GM19023 (cell line): ENCODE data around the gene LANCL1.
A peak's percentile ranks its signal among the peaks of the same experiment; 100 is the strongest.

Source experiments
- ATAC-seq: cut with Tn5 transposase; IDR thresholded peaks from one replicate; pipeline ENCODE4 v1.9.1; 2021; ENCODE audit warnings: mild to moderate bottlenecking, moderate library complexity; ENCODE audit not compliant: unreplicated experiment

Gene LANCL1

GRCh38 chr2:210476194-210477128, at the start of gene LANCL1:
TSS of gene LANCL1 (minus strand) at chr2:210476759. CDS start at chr2:210476396, 363 bp downstream.
- ATAC-seq, result peak; percentile 100

- ATAC-seq, result no peak
Observed at GRCh38 chr2:210524533-210524932, 48.0 kb upstream of the LANCL1 start.

- ATAC-seq, result no peak
Observed at GRCh38 chr2:210523650-210524289, 47.2 kb upstream of the LANCL1 start.

GRCh38 chr2:210522399-210522798, 45.8 kb upstream of the LANCL1 start:
- no peak for ATAC-seq

- no peak for ATAC-seq
Observed at GRCh38 chr2:210519594-210519993, 43.0 kb upstream of the LANCL1 start.

- ATAC-seq, result no peak
Observed at GRCh38 chr2:210517264-210517663, 40.7 kb upstream of the LANCL1 start.

GRCh38 chr2:210515911-210516310, 39.4 kb upstream of the LANCL1 start:
- no peak for ATAC-seq

GRCh38 chr2:210503725-210504191, 27.2 kb upstream of the LANCL1 start:
- no peak for ATAC-seq

GRCh38 chr2:210503001-210503623, 26.6 kb upstream of the LANCL1 start:
- ATAC-seq, result peak; percentile 87

- ATAC-seq, result no peak
Observed at GRCh38 chr2:210496512-210496911, 20.0 kb upstream of the LANCL1 start.

GRCh38 chr2:210493528-210493927, 17.0 kb upstream of the LANCL1 start:
- ATAC-seq, result no peak

GRCh38 chr2:210481601-210482175, 5.1 kb upstream of the LANCL1 start:
- ATAC-seq, result no peak

GRCh38 chr2:210480764-210481163, 4.2 kb upstream of the LANCL1 start:
- ATAC-seq, result no peak

- ATAC-seq, result no peak
Observed at GRCh38 chr2:210480079-210480478, 3.5 kb upstream of the LANCL1 start.

- no peak for ATAC-seq
Observed at GRCh38 chr2:210478661-210479060, 2.1 kb upstream of the LANCL1 start.

- ATAC-seq, result no peak
Observed at GRCh38 chr2:210477496-210477895, 937 bp upstream of the LANCL1 start.

- ATAC-seq, result no peak
Observed at GRCh38 chr2:210475706-210476105, 853 bp downstream of the LANCL1 start.

- ATAC-seq, result no peak
Observed at GRCh38 chr2:210474776-210475175, 1.8 kb downstream of the LANCL1 start.

GRCh38 chr2:210461401-210461800, 15.2 kb downstream of the LANCL1 start:
- ATAC-seq, result peak; percentile 47

- ATAC-seq, result peak; percentile 67
Observed at GRCh38 chr2:210460322-210461227, 16.0 kb downstream of the LANCL1 start.
